Type B pancreatic cell (in vitro differentiated cells): ENCODE measurements around the gene NAPG. TPM values are rescaled to one million over a fixed set of nuclear protein-coding genes. Genes with fewer than 3 reads are reported as not detected.

Experiments
- DNase-seq: peaks from one replicate; pipeline ENCODE4 v3.0.0; 2021; ENCODE audit warnings: mixed read lengths; ENCODE audit not compliant: unreplicated experiment; ENCODE audit errors: extremely low spot score
- H3K27ac Mint-ChIP-seq: 2 replicates; pipeline ENCODE4 v1.8.0; 2021; ENCODE audit warnings: mild to moderate bottlenecking, mixed read lengths
- H3K27me3 Mint-ChIP-seq: 2 replicates; pipeline ENCODE4 v1.8.0; 2021; ENCODE audit warnings: mixed read lengths
- H3K36me3 Mint-ChIP-seq: 2 replicates; pipeline ENCODE4 v1.8.0; 2021; ENCODE audit warnings: mixed read lengths
- H3K4me1 Mint-ChIP-seq: one replicate; pipeline ENCODE4 v1.8.0; 2021; ENCODE audit warnings: mixed read lengths; ENCODE audit not compliant: unreplicated experiment
- H3K4me3 Mint-ChIP-seq: 2 replicates; pipeline ENCODE4 v1.8.0; 2021; ENCODE audit warnings: mild to moderate bottlenecking, mixed read lengths
- H3K9me3 Mint-ChIP-seq: 2 replicates; pipeline ENCODE4 v1.8.0; 2021; ENCODE audit warnings: mixed read lengths
- CTCF ChIP-seq: fragments of 200-600 bp; sonication (generic); conservative IDR thresholded peaks from 2 replicates; pipeline ENCODE4 v1.5.0; 2021; ENCODE audit warnings: antibody characterized with exemption, mild to moderate bottlenecking
- long read RNA-seq: library from polyadenylated mRNA; unstranded; transcript quantifications from one replicate; pipeline ENCODE4 v2.0.0, GENCODE V29; 2020
- total RNA-seq: library from RNA; stranded (reverse); gene quantifications from 2 replicates; pipeline ENCODE4 v1.2.1, GENCODE V29; 2021; ENCODE audit warnings: low replicate concordance

Gene NAPG
- 22.7 and 28.1 TPM in 2 replicates for total RNA-seq
- long read RNA-seq, partial matches to known transcripts, result 0 of 5 reads
- long read RNA-seq, other reads (novel, unspliced or antisense), result 4 of 5 reads

DNA sequence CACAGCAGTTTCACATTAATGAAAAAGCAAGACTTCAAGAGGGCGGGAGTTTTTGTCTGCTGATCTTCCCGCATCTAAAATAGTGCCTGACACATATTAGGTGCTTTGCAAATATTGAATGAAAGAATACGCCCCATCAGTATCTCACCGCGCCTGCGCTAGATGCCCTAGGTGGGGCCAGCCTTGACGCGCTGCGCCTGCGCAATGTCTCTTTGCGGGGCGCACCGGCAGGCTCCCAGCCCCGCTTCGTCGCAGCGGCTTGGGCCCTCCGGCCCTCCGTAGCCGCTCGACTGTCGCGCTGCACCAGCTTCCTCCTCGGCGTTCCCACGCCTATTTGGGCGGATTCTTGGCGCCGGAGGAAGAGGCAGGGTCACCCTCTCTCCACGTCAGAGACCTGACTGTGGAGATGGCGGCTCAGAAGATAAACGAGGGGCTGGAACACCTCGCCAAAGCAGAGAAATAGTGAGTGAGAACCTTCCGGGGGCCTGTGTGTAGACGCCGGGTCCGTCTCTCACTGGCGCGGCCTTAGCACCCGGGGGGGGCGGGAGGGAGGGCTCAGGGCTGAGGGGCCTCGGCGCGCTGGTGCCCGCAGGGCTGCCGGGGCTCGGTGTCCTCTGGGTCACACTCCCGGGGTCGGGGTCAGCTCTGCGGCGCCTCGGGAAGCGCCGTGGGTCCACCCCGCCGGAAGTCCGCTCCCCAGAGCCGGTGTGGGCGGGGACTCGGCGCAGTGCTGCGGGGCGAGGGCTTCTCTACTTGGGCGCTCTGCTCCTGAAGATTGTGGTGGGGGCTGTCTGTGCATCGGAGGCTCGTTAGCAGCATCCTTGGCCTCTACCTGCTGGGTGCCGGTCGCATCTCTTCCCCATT lies at the start of gene NAPG:
Gene NAPG (plus strand): TSS at position 331 of the 864 bp plus-strand sequence. CDS start 76 bp downstream, at position 407.
- DNase-seq, result peak; percentile 95
- H3K27ac Mint-ChIP-seq, result peak within 1 kb of the TSS; percentile 97
- peaks cover 41% of the 10 kb centered on the region for H3K4me1 Mint-ChIP-seq
- H3K4me3 Mint-ChIP-seq, result peak within 1 kb of the TSS; percentile 98
- no peaks in the 10 kb centered on the region for H3K9me3 Mint-ChIP-seq
- no peaks in the 10 kb centered on the region for H3K36me3 Mint-ChIP-seq
- TF ChIP-seq CTCF, result no peak
- no peaks in the 10 kb centered on the region for H3K27me3 Mint-ChIP-seq

- Mint-ChIP-seq H3K4me3 (no peak overlapping the region), H3K27ac (peak overlapping the region; percentile 16), H3K9me3 (no peaks in the 10 kb centered on the region), H3K27me3 (no peaks in the 10 kb centered on the region), H3K4me1 (peaks cover 22% of the 10 kb centered on the region), H3K36me3 (peaks cover 43% of the 10 kb centered on the region)
- DNase-seq, result no peak
- no peak for TF ChIP-seq CTCF
Measured at GRCh38 chr18:10476338-10476791, 49.5 kb upstream of the NAPG start.

- H3K36me3 Mint-ChIP-seq, result peaks cover 49% of the 10 kb centered on the region
- H3K27ac Mint-ChIP-seq, result no peak overlapping the region
- TF ChIP-seq CTCF, result no peak
- H3K4me1 Mint-ChIP-seq, result peaks cover 22% of the 10 kb centered on the region
- no peak for DNase-seq
- H3K9me3 Mint-ChIP-seq, result no peaks in the 10 kb centered on the region
- H3K4me3 Mint-ChIP-seq, result peak overlapping the region; percentile 22
- H3K27me3 Mint-ChIP-seq, result no peaks in the 10 kb centered on the region
Measured at GRCh38 chr18:10477121-10477862, 48.5 kb upstream of the NAPG start.

GRCh38 chr18:10477863-10478260 lies 48.0 kb upstream of the NAPG start:
- H3K36me3 Mint-ChIP-seq, result peaks cover 46% of the 10 kb centered on the region
- no peak for TF ChIP-seq CTCF
- peaks cover 24% of the 10 kb centered on the region for H3K4me1 Mint-ChIP-seq
- no peak for DNase-seq
- no peak overlapping the region for H3K27ac Mint-ChIP-seq
- no peak overlapping the region for H3K4me3 Mint-ChIP-seq
- H3K27me3 Mint-ChIP-seq, result no peaks in the 10 kb centered on the region
- no peaks in the 10 kb centered on the region for H3K9me3 Mint-ChIP-seq

- TF ChIP-seq CTCF, result no peak
- Mint-ChIP-seq H3K36me3 (peaks cover 39% of the 10 kb centered on the region), H3K27ac (no peak overlapping the region), H3K9me3 (no peaks in the 10 kb centered on the region), H3K27me3 (no peaks in the 10 kb centered on the region), H3K4me3 (no peak overlapping the region), H3K4me1 (peaks cover 15% of the 10 kb centered on the region)
- DNase-seq, result no peak
Measured at GRCh38 chr18:10481831-10482230, 44.0 kb upstream of the NAPG start.
